GM19025 (cell line): ENCODE measurements around the gene STX17.
"Not testable (repeated sequence)": the region's sequence is repeated elsewhere in the genome, so short reads cannot be mapped to it uniquely, and the experiment has no call there.

Experiments used
- ATAC-seq: cut with Tn5 transposase; IDR thresholded peaks from one replicate; pipeline ENCODE4 v1.9.1; 2021; ENCODE audit warnings: mild to moderate bottlenecking, low read depth, moderate library complexity; ENCODE audit not compliant: unreplicated experiment

STX17 gene

GRCh38 chr9:99906403-99907207 is at the start of gene STX17:
STX17 (plus strand) TSS chr9:99906654; CDS start chr9:99915240, 8,586 bp downstream.
- peak; percentile 79 for ATAC-seq

GRCh38 chr9:99857576-99857975 is 48.9 kb upstream of the STX17 start:
- not testable (repeated sequence) for ATAC-seq

- no peak for ATAC-seq
Measured at GRCh38 chr9:99858087-99858486, 48.4 kb upstream of the STX17 start.

- no peak for ATAC-seq
Measured at GRCh38 chr9:99859243-99859980, 47.0 kb upstream of the STX17 start.

- no peak for ATAC-seq
Measured at GRCh38 chr9:99860266-99860665, 46.2 kb upstream of the STX17 start.

GRCh38 chr9:99863955-99864354 is 42.5 kb upstream of the STX17 start:
- ATAC-seq, result no peak

- ATAC-seq, result no peak
Measured at GRCh38 chr9:99866398-99866797, 40.1 kb upstream of the STX17 start.

GRCh38 chr9:99867536-99867935 is 38.9 kb upstream of the STX17 start:
- ATAC-seq, result no peak

- no peak for ATAC-seq
Measured at GRCh38 chr9:99867968-99868367, 38.5 kb upstream of the STX17 start.

GRCh38 chr9:99868845-99869244 is 37.6 kb upstream of the STX17 start:
- peak; percentile 65 for ATAC-seq

GRCh38 chr9:99870126-99870525 is 36.3 kb upstream of the STX17 start:
- no peak for ATAC-seq

GRCh38 chr9:99873531-99873930 is 32.9 kb upstream of the STX17 start:
- ATAC-seq, result no peak

GRCh38 chr9:99873943-99874584 is 32.4 kb upstream of the STX17 start:
- no peak for ATAC-seq

- no peak for ATAC-seq
Measured at GRCh38 chr9:99876190-99876589, 30.3 kb upstream of the STX17 start.

- ATAC-seq, result no peak
Measured at GRCh38 chr9:99878651-99879050, 27.8 kb upstream of the STX17 start.

GRCh38 chr9:99881769-99882168 is 24.7 kb upstream of the STX17 start:
- ATAC-seq, result no peak

- ATAC-seq, result no peak
Measured at GRCh38 chr9:99885747-99886146, 20.7 kb upstream of the STX17 start.

- ATAC-seq, result no peak
Measured at GRCh38 chr9:99889120-99889519, 17.3 kb upstream of the STX17 start.

- no peak for ATAC-seq
Measured at GRCh38 chr9:99894826-99895225, 11.6 kb upstream of the STX17 start.

- no peak for ATAC-seq
Measured at GRCh38 chr9:99895510-99895909, 10.9 kb upstream of the STX17 start.

- ATAC-seq, result no peak
Measured at GRCh38 chr9:99896119-99896518, 10.3 kb upstream of the STX17 start.
